ENCODE data around the gene BTBD10. TPM values are rescaled to one million over a fixed set of nuclear protein-coding genes. Genes with fewer than 3 reads are reported as not detected.

BTBD10 gene
- total RNA-seq, 1 experiment from 2014 or later, result 23.3 TPM

GRCh38 chr11:13475091-13475490, 12.1 kb upstream of the BTBD10 start:
- Histone ChIP-seq H3K9ac (ENCODE audit: extremely low read depth, insufficient read length, low read length) (no peak overlapping the region), H3K27ac (ENCODE audit: insufficient read length, low read depth, low read length) (no peak overlapping the region), H3K79me2 (ENCODE audit: insufficient read depth, low read length) (no peaks in the 10 kb centered on the region), H2BK12ac (ENCODE audit: insufficient read length, low read depth, low read length) (no peak overlapping the region), H2BK15ac (ENCODE audit: low read depth, low read length) (no peak overlapping the region), H2BK120ac (ENCODE audit: low read depth, low read length, poor library complexity, severe bottlenecking) (no peak overlapping the region), H3K4me2 (ENCODE audit: insufficient read depth, insufficient read length, low read length) (no peak overlapping the region), H3K4ac (ENCODE audit: low read depth, low read length) (no peak overlapping the region), H3K79me1 (ENCODE audit: insufficient read depth, low read depth, low read length, poor library complexity, severe bottlenecking) (no peaks in the 10 kb centered on the region), H3T11ph (ENCODE audit: low read length) (no peak overlapping the region), H4K91ac (ENCODE audit: insufficient read length, low read depth, low read length) (no peak overlapping the region), H3K4me1 (ENCODE audit: insufficient read depth, low read length) (no peaks in the 10 kb centered on the region; the same call in 1 of the 2 replicates), H4K20me1 (ENCODE audit: control insufficient read depth, insufficient read depth, insufficient read length) (no peaks in the 10 kb centered on the region), H2BK5ac (ENCODE audit: insufficient read length, low read length) (no peak overlapping the region), H2BK20ac (ENCODE audit: low read depth, low read length, poor library complexity, severe bottlenecking) (no peak overlapping the region), H3K23ac (ENCODE audit: insufficient read length, low read depth, low read length) (no peak overlapping the region), H4K5ac (ENCODE audit: insufficient read length, low read depth, low read length) (no peak overlapping the region), H2AFZ (ENCODE audit: low read length) (no peak overlapping the region), H3K23me2 (ENCODE audit: insufficient read length, low read depth, low read length, poor library complexity, severe bottlenecking) (no peaks in the 10 kb centered on the region), H3K18ac (ENCODE audit: insufficient read length, low read depth, low read length) (no peak overlapping the region), H3K27me3 (ENCODE audit: insufficient read depth, low read length) (no peaks in the 10 kb centered on the region), H4K8ac (replicated peaks; ENCODE audit: insufficient read length, low read depth, low read length) (no peak overlapping the region), H2AK5ac (ENCODE audit: insufficient read length, low read length) (no peak overlapping the region), H3K9me3 (ENCODE audit: control insufficient read depth, low read depth, low read length) (no peaks in the 10 kb centered on the region), H3K14ac (ENCODE audit: insufficient read depth, low read length) (no peak overlapping the region), H3K56ac (ENCODE audit: insufficient read length, low read depth, low read length) (no peak overlapping the region)
- Mint-ChIP-seq H3K27ac (no peak overlapping the region), H3K4me3 (no peak overlapping the region), H3K9me3 (peaks cover 8 to 11% of the 10 kb centered on the region in 2 experiments), H3K36me3 (ENCODE audit: insufficient read depth in 1 of 3, low read depth in 3 of 3) (peaks cover 0 to 4% (median 3%) of the 10 kb centered on the region in 3 experiments; a peak in 4 of 7 replicates), H3K27me3 (ENCODE audit: low read depth) (no peaks in the 10 kb centered on the region), H3K4me1 (peaks cover 11 to 12% of the 10 kb centered on the region in 2 experiments)
- TF ChIP-seq CTCF (conservative IDR thresholded peaks at IDR 0.05), result no peak
- DNase-seq, result no peak
- WGBS (ENCODE audit: extremely low coverage, insufficient read length, low lambda C conversion rate), result no CpG with 5 or more reads among the region's 3 CpGs

Measured in H9 (cell line).